GM13977 (cell line): ENCODE measurements around the gene FAM184B.

Experiments used
- DNase-seq: peaks from one replicate; pipeline ENCODE4 v3.0.0; 2012; ENCODE audit warnings: low spot score
- in situ Hi-C: fragments of 300-500 bp; cut with MboI; formaldehyde crosslinking; loops from one replicate; pipeline ENCODE4 v1.12.0; 2022; ENCODE audit warnings: low sequenced_read_pairs, low pct_unique_long_range_greater_than_20kb, mixed read lengths, inconsistent platforms; ENCODE audit not compliant: unreplicated experiment
- TF ChIP-seq, protein P1 (sequence below): IDR thresholded peaks from 2 replicates; pipeline ENCODE4 v1.5.1; 2012; ENCODE audit warnings: mild to moderate bottlenecking, control low read depth; ENCODE audit not compliant: insufficient read depth; ENCODE audit errors: extremely low read depth, missing control alignments

FAM184B gene

GRCh38 chr4:17723648-17724047, 57.8 kb downstream of the FAM184B start:
- in situ Hi-C loops, result no loop called here
- TF ChIP-seq, protein P1, sequence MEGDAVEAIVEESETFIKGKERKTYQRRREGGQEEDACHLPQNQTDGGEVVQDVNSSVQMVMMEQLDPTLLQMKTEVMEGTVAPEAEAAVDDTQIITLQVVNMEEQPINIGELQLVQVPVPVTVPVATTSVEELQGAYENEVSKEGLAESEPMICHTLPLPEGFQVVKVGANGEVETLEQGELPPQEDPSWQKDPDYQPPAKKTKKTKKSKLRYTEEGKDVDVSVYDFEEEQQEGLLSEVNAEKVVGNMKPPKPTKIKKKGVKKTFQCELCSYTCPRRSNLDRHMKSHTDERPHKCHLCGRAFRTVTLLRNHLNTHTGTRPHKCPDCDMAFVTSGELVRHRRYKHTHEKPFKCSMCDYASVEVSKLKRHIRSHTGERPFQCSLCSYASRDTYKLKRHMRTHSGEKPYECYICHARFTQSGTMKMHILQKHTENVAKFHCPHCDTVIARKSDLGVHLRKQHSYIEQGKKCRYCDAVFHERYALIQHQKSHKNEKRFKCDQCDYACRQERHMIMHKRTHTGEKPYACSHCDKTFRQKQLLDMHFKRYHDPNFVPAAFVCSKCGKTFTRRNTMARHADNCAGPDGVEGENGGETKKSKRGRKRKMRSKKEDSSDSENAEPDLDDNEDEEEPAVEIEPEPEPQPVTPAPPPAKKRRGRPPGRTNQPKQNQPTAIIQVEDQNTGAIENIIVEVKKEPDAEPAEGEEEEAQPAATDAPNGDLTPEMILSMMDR, result no peak
- no peak for DNase-seq

DNA sequence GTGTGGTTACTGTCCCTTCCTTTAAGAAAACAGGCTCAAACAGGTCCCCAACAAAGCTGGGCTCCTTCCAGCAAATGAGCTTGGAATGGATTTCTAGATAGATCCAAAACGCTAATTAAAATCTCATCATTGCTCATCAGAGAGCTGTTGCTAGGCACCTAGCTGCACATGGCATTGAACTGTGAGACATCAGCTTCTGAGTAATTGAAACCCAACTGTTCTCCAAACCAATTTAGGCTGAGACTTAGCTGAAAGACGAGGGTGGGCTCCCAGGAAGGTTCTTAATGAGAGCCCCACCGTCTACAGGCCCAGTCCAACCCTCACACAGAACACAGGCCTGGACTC, 59.1 kb downstream of the FAM184B start:
- TF ChIP-seq, protein P1, result no peak
- in situ Hi-C loops, result no loop called here
- DNase-seq, result no peak

GRCh38 chr4:17721496-17722355, 59.7 kb downstream of the FAM184B start:
- TF ChIP-seq, protein P1, result no peak
- no peak for DNase-seq
- in situ Hi-C loops, result no loop called here

DNA sequence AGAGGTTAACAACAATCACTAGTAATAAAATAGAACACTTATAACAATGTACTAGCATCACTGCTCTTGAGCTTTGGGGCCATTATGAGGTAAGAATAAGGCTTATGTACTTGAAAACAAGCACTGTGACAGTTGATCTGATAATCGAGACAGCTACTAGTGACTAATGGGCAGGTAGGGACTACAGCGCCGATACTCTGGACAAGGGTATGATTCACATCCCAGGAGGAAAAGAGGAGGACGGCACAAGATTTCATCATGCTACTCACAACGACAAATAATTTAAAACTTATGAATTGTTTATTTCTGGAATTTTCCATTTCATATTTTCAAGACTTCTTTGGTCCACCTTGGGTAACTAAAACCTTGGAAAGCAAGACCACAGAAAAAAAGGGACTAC, 62.3 kb downstream of the FAM184B start:
- in situ Hi-C loops, result no loop called here
- DNase-seq, result no peak
- TF ChIP-seq, protein P1, result no peak

DNA sequence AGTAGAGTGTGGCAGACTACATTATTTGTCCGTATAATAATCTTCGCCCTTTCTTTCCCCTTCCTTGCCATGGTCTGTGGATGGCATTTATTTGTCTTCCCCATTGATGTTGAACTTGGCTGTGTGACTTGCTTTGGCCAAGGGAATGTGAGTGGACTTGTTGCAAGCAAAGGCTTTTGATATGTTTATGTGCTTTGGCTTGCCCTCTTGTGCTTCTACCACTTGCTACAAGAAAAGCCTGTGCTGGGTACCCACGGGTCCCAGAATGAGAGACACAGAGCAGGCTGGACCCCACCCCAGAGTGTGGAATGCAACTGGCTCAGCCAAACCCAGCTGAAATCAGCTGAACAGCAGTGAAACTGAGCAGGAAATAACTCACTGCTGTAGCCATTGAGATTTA, 63.0 kb downstream of the FAM184B start:
- no peak for DNase-seq

DNA sequence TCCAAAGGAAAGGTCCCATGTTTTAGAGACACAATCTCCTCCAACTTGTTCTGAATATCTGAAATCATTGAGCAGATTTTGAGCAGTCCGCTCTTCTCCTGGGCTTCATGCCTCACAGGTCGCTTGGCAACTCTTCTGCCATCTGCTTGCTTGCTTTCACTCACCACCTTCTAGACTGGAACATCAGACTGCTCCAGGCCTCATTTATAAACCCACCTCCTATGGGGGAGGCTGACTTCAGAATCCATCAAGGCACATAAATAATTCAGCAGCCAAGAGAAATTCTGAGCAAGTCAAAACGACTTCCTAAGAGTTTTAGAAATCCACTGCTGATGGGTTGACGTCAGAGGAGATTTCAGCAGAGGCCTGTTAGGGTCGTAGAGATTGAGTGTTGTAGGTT, 64.1 kb downstream of the FAM184B start:
- in situ Hi-C loops, result no loop called here
- TF ChIP-seq, protein P1, result no peak
- DNase-seq, result no peak

More for the DNA sequence above, 63.0 kb downstream of the FAM184B start:
- TF ChIP-seq, protein P1, result no peak
- in situ Hi-C loops, result no loop called here
